Stimulated activated CD8-positive, alpha-beta memory T cell treated with anti-CD3 and anti-CD28 coated beads, Interleukin-7, amount 100 ng/mL, for 1 hour (primary cell): ENCODE data around the gene PLPPR4.
"Not testable (repeated sequence)": the region's sequence is repeated elsewhere in the genome, so short reads cannot be mapped to it uniquely, and the experiment has no call there.

Experiments
- DNase-seq, 2 donors: peaks; one replicate each; pipeline ENCODE4 v3.0.0-alpha.2; 2020; ENCODE audit warnings: low read depth in 2 of 2

The PLPPR4 gene

GRCh38 chr1:99269321-99269720 lies 5.0 kb downstream of the PLPPR4 start:
- DNase-seq = no peak

- DNase-seq = no peak
These were observed 6.4 kb downstream of the PLPPR4 start for GRCh38 chr1:99270646-99271045.

- DNase-seq = no peak
These were observed 7.0 kb downstream of the PLPPR4 start for GRCh38 chr1:99271249-99271648.

GRCh38 chr1:99277066-99277465 lies 12.8 kb downstream of the PLPPR4 start:
- no peak for DNase-seq

- DNase-seq = no peak
These were observed 15.2 kb downstream of the PLPPR4 start for GRCh38 chr1:99279525-99279924.

GRCh38 chr1:99281105-99281504 lies 16.8 kb downstream of the PLPPR4 start:
- DNase-seq = no peak

GRCh38 chr1:99282536-99282935 lies 18.2 kb downstream of the PLPPR4 start:
- DNase-seq = no peak

GRCh38 chr1:99283521-99283920 lies 19.2 kb downstream of the PLPPR4 start:
- DNase-seq = not testable (repeated sequence)

- no peak for DNase-seq
These were observed 28.6 kb downstream of the PLPPR4 start for GRCh38 chr1:99292886-99293285.

GRCh38 chr1:99297923-99298322 lies 33.6 kb downstream of the PLPPR4 start:
- no peak for DNase-seq

GRCh38 chr1:99304725-99305282 lies 40.5 kb downstream of the PLPPR4 start:
- DNase-seq = no peak

GRCh38 chr1:99305626-99306025 lies 41.3 kb downstream of the PLPPR4 start:
- no peak for DNase-seq

GRCh38 chr1:99306056-99306455 lies 41.8 kb downstream of the PLPPR4 start:
- no peak for DNase-seq

- no peak for DNase-seq
These were observed 42.4 kb downstream of the PLPPR4 start for GRCh38 chr1:99306644-99307043.

- DNase-seq = no peak
These were observed 51.0 kb downstream of the PLPPR4 start for GRCh38 chr1:99315305-99315704.

GRCh38 chr1:99326215-99326949 lies 62.1 kb downstream of the PLPPR4 start:
- no peak for DNase-seq

GRCh38 chr1:99327357-99327756 lies 63.1 kb downstream of the PLPPR4 start:
- DNase-seq = no peak

GRCh38 chr1:99328171-99328570 lies 63.9 kb downstream of the PLPPR4 start:
- DNase-seq = no peak

GRCh38 chr1:99331083-99331482 lies 66.8 kb downstream of the PLPPR4 start:
- DNase-seq = no peak

GRCh38 chr1:99331636-99332035 lies 67.3 kb downstream of the PLPPR4 start:
- DNase-seq = no peak

- DNase-seq = no peak
These were observed 68.3 kb downstream of the PLPPR4 start for GRCh38 chr1:99332561-99332960.

- DNase-seq = no peak
These were observed 70.7 kb downstream of the PLPPR4 start for GRCh38 chr1:99334991-99335390.

- DNase-seq = no peak
These were observed 82.9 kb downstream of the PLPPR4 start for GRCh38 chr1:99347041-99347684.
